Kidney (tissue), 14 donors: ENCODE results near the gene IRAK2. TPM values are rescaled to one million over a fixed set of nuclear protein-coding genes. Genes with fewer than 3 reads are reported as not detected.

ENCODE experiments used
- DNase-seq, 5 donors: peaks; one replicate each; pipeline ENCODE4 v3.0.0-alpha.2; 2013 to 2020
- FAIRE-seq: peaks from 2 replicates; lab custom pipeline; 2012; peaks lifted over from hg19 to GRCh38; lab: Jason Lieb, UNC
- H3K27ac ChIP-seq, 2 donors: one replicate each; pipeline ENCODE4 v1.7.0; 2013; ENCODE audit warnings: low read depth in 2 of 2, low read length in 2 of 2, inconsistent platforms in 1 of 2
- H3K27me3 ChIP-seq: one replicate; pipeline ENCODE4 v1.7.1; 2013; ENCODE audit warnings: low read length, inconsistent platforms; ENCODE audit not compliant: control insufficient read depth, insufficient read depth
- H3K36me3 ChIP-seq, 3 donors: one replicate each; pipeline versions ENCODE4 v1.7.0 to v1.7.1; 2013; ENCODE audit warnings: low read length in 3 of 3, control low read depth in 1 of 3, inconsistent platforms in 1 of 3; ENCODE audit not compliant: insufficient read depth in 3 of 3, control insufficient read depth in 2 of 3
- H3K4me1 ChIP-seq, 3 donors: one replicate each; pipeline versions ENCODE4 v1.7.0 to v1.7.1; 2013; ENCODE audit warnings: low read length in 3 of 3, inconsistent platforms in 1 of 3, low read depth in 1 of 3; ENCODE audit not compliant: control insufficient read depth in 2 of 3, insufficient read depth in 2 of 3
- H3K4me3 ChIP-seq, 3 donors: one replicate each; pipeline versions ENCODE4 v1.7.0 to v1.8.1; 2013; ENCODE audit warnings: low read length in 3 of 3, control low read depth in 1 of 3, inconsistent platforms in 1 of 3
- H3K9ac ChIP-seq, 3 donors: one replicate each; pipeline versions ENCODE4 v1.7.0 to v1.7.1; 2013; ENCODE audit warnings: low read length in 3 of 3, control low read depth in 1 of 3, inconsistent platforms in 1 of 3
- H3K9me3 ChIP-seq, 3 donors: one replicate each; pipeline versions ENCODE4 v1.7.0 to v1.7.1; 2013; ENCODE audit warnings: low read length in 3 of 3, control low read depth in 1 of 3, inconsistent platforms in 1 of 3; ENCODE audit not compliant: control insufficient read depth in 2 of 3, insufficient read depth in 1 of 3
- intact Hi-C: fragments of 100-400 bp; cut with DNase I; formaldehyde crosslinking; loops from one replicate; pipeline ENCODE4 v1.11.1; 2022
- polyA plus RNA-seq: library from polyadenylated mRNA; stranded (reverse); fragments of 350-450 nt; fragmentation: Illumina TruSeq; extraction: RNeasy Lipid Tissue Mini Kit (QIAGEN cat#74804); gene quantifications from one replicate; pipeline ENCODE4 v1.2.3, GENCODE V29; 2014; ENCODE audit warnings: low read depth, low replicate concordance; ENCODE audit not compliant: insufficient read depth
- total RNA-seq: library from RNA; stranded (reverse); fragmentation: NEBNext Ultra II Directional; extraction: Animal tissue kit (Norgen Biotek cat#: 25700); gene quantifications from one replicate; pipeline ENCODE4 v1.2.1, GENCODE V29; 2021
- TF ChIP-seq, protein P1 (sequence below): IDR thresholded peaks from 3 replicates; pipeline ENCODE4 v1.5.1; 2012; ENCODE audit warnings: mild to moderate bottlenecking, moderate library complexity, borderline replicate concordance; ENCODE audit not compliant: insufficient read depth; ENCODE audit errors: extremely low read depth
- donor health status: control.
- donor health status: control.
- donor health status: control.
- donor health status: control.
- donor health status: control.
- donor health status: DM: yes; HTN: yes; CAD: no.
- donor health status: Normal renal cell carcinoma (clear cell type).

Gene IRAK2
- total and polyA plus RNA-seq, 2 donors from 2014 or later = 1.2 to 8.9 TPM

DNA sequence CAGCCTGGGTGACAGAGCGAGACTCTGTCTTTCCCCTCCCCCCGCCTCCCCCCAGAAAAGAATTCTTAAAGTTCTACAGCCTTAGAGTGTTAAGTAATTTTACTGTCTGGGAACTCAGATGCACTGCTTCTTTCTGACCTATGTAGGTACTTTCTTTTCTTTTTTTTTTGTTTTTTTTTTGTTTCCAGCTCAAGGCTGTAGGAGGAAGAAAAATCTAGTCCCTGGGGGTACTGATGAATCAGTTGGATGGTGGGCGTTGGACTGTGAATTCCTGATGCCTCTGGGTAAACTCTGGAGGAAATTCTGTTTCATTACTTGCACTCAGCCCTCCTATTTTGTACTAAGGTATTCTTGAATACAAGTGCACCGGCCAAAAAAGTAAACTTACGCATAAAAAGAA lies 117.2 kb downstream of the IRAK2 start:
- H3K9me3 ChIP-seq = no peaks in the 10 kb centered on the region
- no peak for DNase-seq
- H3K27me3 ChIP-seq = no peaks in the 10 kb centered on the region
- no peak overlapping the region for H3K27ac ChIP-seq
- no peak overlapping the region for H3K4me3 ChIP-seq
- H3K9ac ChIP-seq = no peak overlapping the region
- peaks cover 0 to 15% (median 0%) of the 10 kb centered on the region in 3 donors for H3K4me1 ChIP-seq
- TF ChIP-seq, protein P1, sequence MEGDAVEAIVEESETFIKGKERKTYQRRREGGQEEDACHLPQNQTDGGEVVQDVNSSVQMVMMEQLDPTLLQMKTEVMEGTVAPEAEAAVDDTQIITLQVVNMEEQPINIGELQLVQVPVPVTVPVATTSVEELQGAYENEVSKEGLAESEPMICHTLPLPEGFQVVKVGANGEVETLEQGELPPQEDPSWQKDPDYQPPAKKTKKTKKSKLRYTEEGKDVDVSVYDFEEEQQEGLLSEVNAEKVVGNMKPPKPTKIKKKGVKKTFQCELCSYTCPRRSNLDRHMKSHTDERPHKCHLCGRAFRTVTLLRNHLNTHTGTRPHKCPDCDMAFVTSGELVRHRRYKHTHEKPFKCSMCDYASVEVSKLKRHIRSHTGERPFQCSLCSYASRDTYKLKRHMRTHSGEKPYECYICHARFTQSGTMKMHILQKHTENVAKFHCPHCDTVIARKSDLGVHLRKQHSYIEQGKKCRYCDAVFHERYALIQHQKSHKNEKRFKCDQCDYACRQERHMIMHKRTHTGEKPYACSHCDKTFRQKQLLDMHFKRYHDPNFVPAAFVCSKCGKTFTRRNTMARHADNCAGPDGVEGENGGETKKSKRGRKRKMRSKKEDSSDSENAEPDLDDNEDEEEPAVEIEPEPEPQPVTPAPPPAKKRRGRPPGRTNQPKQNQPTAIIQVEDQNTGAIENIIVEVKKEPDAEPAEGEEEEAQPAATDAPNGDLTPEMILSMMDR = no peak
- intact Hi-C loops = no loop called here
- FAIRE-seq = no peak
- H3K36me3 ChIP-seq = peaks cover 6 to 36% (median 27%) of the 10 kb centered on the region in 3 donors

DNA sequence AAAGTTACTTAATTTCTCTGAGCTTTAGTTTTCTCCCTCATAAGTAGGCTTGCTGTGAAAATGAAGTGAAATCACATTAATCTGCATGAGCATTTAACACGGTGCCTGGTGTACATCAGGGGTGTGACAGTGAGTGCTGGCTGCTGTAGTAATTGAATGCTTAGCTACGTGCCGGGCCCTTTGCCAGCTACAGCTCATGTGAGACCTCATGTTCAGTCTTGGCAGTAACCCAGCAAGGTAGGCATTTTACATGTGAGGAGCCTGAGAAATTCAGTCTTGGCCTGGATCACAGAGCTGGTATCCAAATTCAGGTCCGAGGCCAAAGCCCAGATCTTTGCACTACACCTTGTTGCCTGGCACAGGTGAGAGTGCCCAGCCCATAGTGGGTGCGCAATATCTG lies 118.9 kb downstream of the IRAK2 start:
- H3K9ac ChIP-seq = no peak overlapping the region
- no peak overlapping the region for H3K4me3 ChIP-seq
- intact Hi-C loops = no loop called here
- DNase-seq = peak in 3 of 5 donors; percentile 58 to 88 (median 80)
- TF ChIP-seq, protein P1 = no peak
- no peaks in the 10 kb centered on the region for H3K9me3 ChIP-seq
- H3K4me1 ChIP-seq = peaks cover 0 to 15% (median 0%) of the 10 kb centered on the region in 3 donors
- H3K27ac ChIP-seq = peak overlapping the region in 1 of 2 donors; percentile 41
- FAIRE-seq = no peak
- peaks cover 5 to 27% (median 22%) of the 10 kb centered on the region in 3 donors for H3K36me3 ChIP-seq
- no peaks in the 10 kb centered on the region for H3K27me3 ChIP-seq

DNA sequence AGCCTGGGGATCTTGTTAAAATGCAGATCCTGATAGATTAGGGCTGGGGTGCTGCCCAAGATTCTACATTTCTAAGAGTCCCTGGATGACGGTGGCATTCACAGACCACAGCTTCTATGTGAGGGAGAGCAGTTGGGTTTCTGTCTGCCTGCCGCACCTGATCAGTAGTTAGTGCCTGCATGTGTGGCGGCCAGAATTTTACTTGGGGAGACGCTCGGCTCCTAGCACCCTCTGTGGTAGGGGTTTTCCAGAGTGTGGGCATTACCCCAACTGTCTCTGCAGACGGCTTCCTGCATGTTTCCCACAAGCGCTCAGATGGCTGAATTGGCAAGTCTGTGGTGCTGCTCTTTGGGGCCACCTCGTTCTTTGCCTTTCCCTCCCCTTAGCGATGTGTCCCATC lies 119.8 kb downstream of the IRAK2 start:
- intact Hi-C loops = no loop called here
- no peak for DNase-seq
- no peaks in the 10 kb centered on the region for H3K9me3 ChIP-seq
- TF ChIP-seq, protein P1 = no peak
- H3K4me1 ChIP-seq = peaks cover 0 to 15% (median 0%) of the 10 kb centered on the region in 3 donors
- no peak overlapping the region for H3K9ac ChIP-seq
- no peak overlapping the region for H3K4me3 ChIP-seq
- FAIRE-seq = no peak
- H3K27me3 ChIP-seq = no peaks in the 10 kb centered on the region
- H3K27ac ChIP-seq = peak overlapping the region in 1 of 2 donors; percentile 41
- peaks cover 3 to 22% (median 14%) of the 10 kb centered on the region in 3 donors for H3K36me3 ChIP-seq
